ENCODE results near the gene NR4A3.

Gene NR4A3

DNA sequence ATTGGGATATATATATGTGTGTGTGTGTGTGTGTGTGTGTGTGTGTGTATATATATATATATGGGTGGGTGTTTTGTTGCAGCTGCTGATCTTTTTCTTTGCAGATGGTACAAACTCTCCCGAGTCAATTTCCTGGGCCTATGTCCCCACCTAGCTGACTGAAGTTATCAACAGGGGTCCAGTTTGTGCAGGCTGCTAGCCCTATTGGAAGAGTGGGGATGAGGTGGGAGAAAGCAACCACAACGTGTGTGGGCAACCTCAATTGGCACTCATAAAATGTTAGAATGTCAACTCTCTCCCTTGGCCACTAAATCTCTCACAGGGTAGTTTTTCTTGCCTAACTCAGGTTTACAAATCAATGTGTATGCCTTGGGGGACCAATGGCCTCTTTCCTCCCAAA, 5.6 kb downstream of the NR4A3 start:
- Histone ChIP-seq H3K9ac (ENCODE audit: insufficient read length, low read depth) (no peak overlapping the region), H3K4me1 (ENCODE audit: insufficient read depth, insufficient read length) (peaks cover 3% of the 10 kb centered on the region), H3K36me3 (ENCODE audit: insufficient read depth, insufficient read length, low read length) (no peaks in the 10 kb centered on the region), H3K27me3 (ENCODE audit: insufficient read depth, insufficient read length) (peaks cover 90% of the 10 kb centered on the region), H3K4me3 (ENCODE audit: insufficient read length, low read depth) (no peak overlapping the region), H3K9me3 (ENCODE audit: insufficient read depth, low read length) (no peaks in the 10 kb centered on the region)
- no peak for TF ChIP-seq YY1 (IDR thresholded peaks at IDR 0.05; ENCODE audit: insufficient read depth, insufficient read length)
- no peak for TF ChIP-seq SUZ12 (IDR thresholded peaks at IDR 0.05; ENCODE audit: extremely low read depth, insufficient read depth, insufficient read length)
- TF ChIP-seq ZNF274 (IDR thresholded peaks at IDR 0.05; ENCODE audit: low read depth, low read length) = no peak
- DNase-seq (ENCODE audit: low read depth, low spot score) = no peak

DNA sequence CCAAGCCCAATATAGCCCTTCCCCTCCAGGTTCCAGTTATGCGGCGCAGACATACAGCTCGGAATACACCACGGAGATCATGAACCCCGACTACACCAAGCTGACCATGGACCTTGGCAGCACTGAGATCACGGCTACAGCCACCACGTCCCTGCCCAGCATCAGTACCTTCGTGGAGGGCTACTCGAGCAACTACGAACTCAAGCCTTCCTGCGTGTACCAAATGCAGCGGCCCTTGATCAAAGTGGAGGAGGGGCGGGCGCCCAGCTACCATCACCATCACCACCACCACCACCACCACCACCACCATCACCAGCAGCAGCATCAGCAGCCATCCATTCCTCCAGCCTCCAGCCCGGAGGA, 6.3 kb downstream of the NR4A3 start:
- no peaks in the 10 kb centered on the region for H3K9me3 ChIP-seq (ENCODE audit: insufficient read depth, low read length)
- H3K36me3 ChIP-seq (ENCODE audit: insufficient read depth, insufficient read length, low read length) = no peaks in the 10 kb centered on the region
- no peak for DNase-seq (ENCODE audit: low read depth, low spot score)
- peaks cover 3% of the 10 kb centered on the region for H3K4me1 ChIP-seq (ENCODE audit: insufficient read depth, insufficient read length)
- peaks cover 82% of the 10 kb centered on the region for H3K27me3 ChIP-seq (ENCODE audit: insufficient read depth, insufficient read length)
- no peak for TF ChIP-seq ZNF274 (IDR thresholded peaks at IDR 0.05; ENCODE audit: low read depth, low read length)
- no peak for TF ChIP-seq YY1 (IDR thresholded peaks at IDR 0.05; ENCODE audit: insufficient read depth, insufficient read length)
- peak; percentile 21 for TF ChIP-seq SUZ12 (IDR thresholded peaks at IDR 0.05; ENCODE audit: extremely low read depth, insufficient read depth, insufficient read length)
- no peak overlapping the region for H3K4me3 ChIP-seq (ENCODE audit: insufficient read length, low read depth)
- H3K9ac ChIP-seq (ENCODE audit: insufficient read length, low read depth) = no peak overlapping the region

GRCh38 chr9:99828417-99829176, 6.9 kb downstream of the NR4A3 start:
- Histone ChIP-seq H3K27me3 (ENCODE audit: insufficient read depth, insufficient read length) (peaks cover 76% of the 10 kb centered on the region), H3K9ac (ENCODE audit: insufficient read length, low read depth) (peak overlapping the region; percentile 13), H3K4me1 (ENCODE audit: insufficient read depth, insufficient read length) (no peaks in the 10 kb centered on the region), H3K4me3 (ENCODE audit: insufficient read length, low read depth) (no peak overlapping the region), H3K36me3 (ENCODE audit: insufficient read depth, insufficient read length, low read length) (no peaks in the 10 kb centered on the region), H3K9me3 (ENCODE audit: insufficient read depth, low read length) (no peaks in the 10 kb centered on the region)
- DNase-seq (ENCODE audit: low read depth, low spot score) = no peak
- TF ChIP-seq SUZ12 (IDR thresholded peaks at IDR 0.05; ENCODE audit: extremely low read depth, insufficient read depth, insufficient read length) = peak; percentile 84
- no peak for TF ChIP-seq YY1 (IDR thresholded peaks at IDR 0.05; ENCODE audit: insufficient read depth, insufficient read length)

GRCh38 chr9:99831857-99832557, 10.3 kb downstream of the NR4A3 start:
- H3K36me3 ChIP-seq (ENCODE audit: insufficient read depth, insufficient read length, low read length) = no peaks in the 10 kb centered on the region
- H3K27me3 ChIP-seq (ENCODE audit: insufficient read depth, insufficient read length) = peaks cover 42% of the 10 kb centered on the region
- DNase-seq (ENCODE audit: low read depth, low spot score) = no peak
- TF ChIP-seq YY1 (IDR thresholded peaks at IDR 0.05; ENCODE audit: insufficient read depth, insufficient read length) (no peak), SUZ12 (IDR thresholded peaks at IDR 0.05; ENCODE audit: extremely low read depth, insufficient read depth, insufficient read length) (no peak), ZNF274 (IDR thresholded peaks at IDR 0.05; ENCODE audit: low read depth, low read length) (no peak)
- H3K9me3 ChIP-seq (ENCODE audit: insufficient read depth, low read length) = no peaks in the 10 kb centered on the region
- H3K4me3 ChIP-seq (ENCODE audit: insufficient read length, low read depth) = no peak overlapping the region
- no peaks in the 10 kb centered on the region for H3K4me1 ChIP-seq (ENCODE audit: insufficient read depth, insufficient read length)
- H3K9ac ChIP-seq (ENCODE audit: insufficient read length, low read depth) = no peak overlapping the region

DNA sequence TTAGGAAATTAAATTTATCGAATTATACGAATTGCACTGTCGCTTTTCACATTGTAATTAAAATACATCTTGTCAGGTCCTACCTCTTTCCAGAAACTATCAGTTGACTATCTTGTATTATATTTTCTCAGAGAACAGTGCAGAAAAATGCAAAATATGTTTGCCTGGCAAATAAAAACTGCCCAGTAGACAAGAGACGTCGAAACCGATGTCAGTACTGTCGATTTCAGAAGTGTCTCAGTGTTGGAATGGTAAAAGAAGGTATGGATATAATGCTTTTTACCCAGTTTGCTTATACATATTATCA, 10.8 kb downstream of the NR4A3 start:
- Histone ChIP-seq H3K4me1 (ENCODE audit: insufficient read depth, insufficient read length) (no peaks in the 10 kb centered on the region), H3K27me3 (ENCODE audit: insufficient read depth, insufficient read length) (peaks cover 37% of the 10 kb centered on the region), H3K9me3 (ENCODE audit: insufficient read depth, low read length) (no peaks in the 10 kb centered on the region), H3K4me3 (ENCODE audit: insufficient read length, low read depth) (no peak overlapping the region), H3K36me3 (ENCODE audit: insufficient read depth, insufficient read length, low read length) (no peaks in the 10 kb centered on the region), H3K9ac (ENCODE audit: insufficient read length, low read depth) (no peak overlapping the region)
- no peak for DNase-seq (ENCODE audit: low read depth, low spot score)
- TF ChIP-seq ZNF274 (IDR thresholded peaks at IDR 0.05; ENCODE audit: low read depth, low read length) (no peak), SUZ12 (IDR thresholded peaks at IDR 0.05; ENCODE audit: extremely low read depth, insufficient read depth, insufficient read length) (no peak), YY1 (IDR thresholded peaks at IDR 0.05; ENCODE audit: insufficient read depth, insufficient read length) (no peak)

- TF ChIP-seq SUZ12 (IDR thresholded peaks at IDR 0.05; ENCODE audit: extremely low read depth, insufficient read depth, insufficient read length) = no peak
- TF ChIP-seq ZNF274 (IDR thresholded peaks at IDR 0.05; ENCODE audit: low read depth, low read length) = no peak
- no peak for TF ChIP-seq YY1 (IDR thresholded peaks at IDR 0.05; ENCODE audit: insufficient read depth, insufficient read length)
- no peaks in the 10 kb centered on the region for H3K36me3 ChIP-seq (ENCODE audit: insufficient read depth, insufficient read length, low read length)
- H3K27me3 ChIP-seq (ENCODE audit: insufficient read depth, insufficient read length) = peaks cover 25% of the 10 kb centered on the region
- H3K4me3 ChIP-seq (ENCODE audit: insufficient read length, low read depth) = no peak overlapping the region
- no peak overlapping the region for H3K9ac ChIP-seq (ENCODE audit: insufficient read length, low read depth)
- H3K9me3 ChIP-seq (ENCODE audit: insufficient read depth, low read length) = no peaks in the 10 kb centered on the region
- DNase-seq (ENCODE audit: low read depth, low spot score) = no peak
- H3K4me1 ChIP-seq (ENCODE audit: insufficient read depth, insufficient read length) = no peaks in the 10 kb centered on the region
Observed at GRCh38 chr9:99833735-99834134, 12.1 kb downstream of the NR4A3 start.

DNA sequence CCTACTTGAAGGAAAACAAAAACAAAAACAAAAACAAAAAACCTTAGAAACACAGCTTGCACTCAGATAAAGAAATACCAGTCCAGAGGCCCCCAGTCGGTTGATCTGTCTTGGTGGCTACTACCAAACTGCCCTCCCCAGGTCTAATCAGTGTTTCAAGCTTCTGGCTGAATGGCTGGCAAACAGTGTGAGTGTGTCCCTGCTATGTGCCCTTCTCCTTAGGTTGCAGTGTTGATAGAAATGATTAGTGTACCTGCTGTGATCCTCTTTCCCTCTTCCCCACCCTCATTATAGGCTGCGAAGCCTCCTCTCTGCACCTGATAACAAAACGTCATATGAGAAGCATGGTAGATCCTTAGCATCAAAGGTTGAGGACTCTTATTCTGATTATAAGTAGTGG, 12.8 kb downstream of the NR4A3 start:
- Histone ChIP-seq H3K4me1 (ENCODE audit: insufficient read depth, insufficient read length) (no peaks in the 10 kb centered on the region), H3K4me3 (ENCODE audit: insufficient read length, low read depth) (no peak overlapping the region), H3K9ac (ENCODE audit: insufficient read length, low read depth) (no peak overlapping the region), H3K9me3 (ENCODE audit: insufficient read depth, low read length) (no peaks in the 10 kb centered on the region), H3K27me3 (ENCODE audit: insufficient read depth, insufficient read length) (peaks cover 17% of the 10 kb centered on the region), H3K36me3 (ENCODE audit: insufficient read depth, insufficient read length, low read length) (no peaks in the 10 kb centered on the region)
- DNase-seq (ENCODE audit: low read depth, low spot score) = no peak
- TF ChIP-seq SUZ12 (IDR thresholded peaks at IDR 0.05; ENCODE audit: extremely low read depth, insufficient read depth, insufficient read length) = no peak
- TF ChIP-seq YY1 (IDR thresholded peaks at IDR 0.05; ENCODE audit: insufficient read depth, insufficient read length) = no peak
- TF ChIP-seq ZNF274 (IDR thresholded peaks at IDR 0.05; ENCODE audit: low read depth, low read length) = no peak
